CD4-positive, alpha-beta T cell (primary cell): ENCODE measurements around the gene SLC25A33. TPM values are rescaled to one million over a fixed set of nuclear protein-coding genes. Genes with fewer than 3 reads are reported as not detected.

ENCODE experiments used
- ATAC-seq: fragments of 200-7000 bp; cut with Tn5 transposase; one replicate; pipeline ENCODE4 v1.10.0; 2022; ENCODE audit warnings: mild to moderate bottlenecking; ENCODE audit not compliant: poor library complexity
- CTCF ChIA-PET: fragments of 350-600 bp; sonication (Branson Sonifier 250); formaldehyde crosslinking; loops from one replicate; lab custom pipeline; 2021; ENCODE audit warnings: antibody characterized with exemption, inconsistent platforms; lab: Charles Lee
- POLR2A ChIA-PET: fragments of 350-600 bp; sonication (Branson Sonifier 250); formaldehyde crosslinking; loops from one replicate; lab custom pipeline; 2021; ENCODE audit warnings: antibody characterized with exemption, inconsistent platforms; lab: Charles Lee
- DNase-seq, 14 experiments: peaks; one replicate each; pipeline ENCODE4 v3.0.0-alpha.2; 2013 to 2020; ENCODE audit warnings: mixed read lengths in 2 of 14
- H3K27ac ChIP-seq, 2 donors: one replicate each; pipeline versions ENCODE4 v1.5.1 to v1.7.0; 2013; ENCODE audit warnings: low read length in 2 of 2, low read depth in 1 of 2, mild to moderate bottlenecking in 1 of 2
- H3K27me3 ChIP-seq, 2 experiments: 1 replicate in 1 of 2; 2 replicates in 1 of 2; pipeline versions ENCODE4 v1.6.1 to v1.7.0; 2013; ENCODE audit warnings: low read length in 2 of 2, control low read depth in 1 of 2, mild to moderate bottlenecking in 1 of 2, moderate library complexity in 1 of 2; ENCODE audit not compliant: insufficient read depth in 2 of 2, control insufficient read depth in 1 of 2
- H3K36me3 ChIP-seq: one replicate; pipeline ENCODE4 v1.6.1; 2013; ENCODE audit warnings: low read length, control low read depth; ENCODE audit not compliant: insufficient read depth
- H3K4me1 ChIP-seq: one replicate; pipeline ENCODE4 v1.6.1; 2013; ENCODE audit warnings: low read length, control low read depth; ENCODE audit not compliant: insufficient read depth
- H3K4me3 ChIP-seq: one replicate; pipeline ENCODE4 v1.5.1; 2013; ENCODE audit warnings: mild to moderate bottlenecking, low read length, moderate library complexity
- H3K9me3 ChIP-seq, 2 experiments: 1 replicate in 1 of 2; 2 replicates in 1 of 2; pipeline versions ENCODE4 v1.6.1 to v1.7.0; 2013; ENCODE audit warnings: low read length in 2 of 2, mild to moderate bottlenecking in 2 of 2, control low read depth in 1 of 2, moderate library complexity in 1 of 2; ENCODE audit not compliant: control insufficient read depth in 1 of 2, insufficient read depth in 1 of 2
- H3K27ac Mint-ChIP-seq: one replicate; pipeline ENCODE4 v1.8.0; 2020; ENCODE audit warnings: mixed read lengths
- H3K27me3 Mint-ChIP-seq: one replicate; pipeline ENCODE4 v1.8.0; 2021; ENCODE audit warnings: mixed read lengths
- H3K36me3 Mint-ChIP-seq: one replicate; pipeline ENCODE4 v1.8.0; 2021; ENCODE audit warnings: low read depth, mixed read lengths
- H3K4me1 Mint-ChIP-seq: one replicate; pipeline ENCODE4 v1.8.0; 2021; ENCODE audit warnings: low read depth, mixed read lengths
- H3K4me3 Mint-ChIP-seq: one replicate; pipeline ENCODE4 v1.8.0; 2020; ENCODE audit warnings: mild to moderate bottlenecking, mixed read lengths
- H3K9me3 Mint-ChIP-seq: one replicate; pipeline ENCODE4 v1.8.0; 2020; ENCODE audit warnings: mixed read lengths
- CTCF ChIP-seq: fragments of 200-600 bp; IDR thresholded peaks from one replicate; pipeline ENCODE4 v1.8.0; 2022; ENCODE audit warnings: antibody characterized with exemption, mild to moderate bottlenecking
- intact Hi-C, 2 experiments: fragments of 100-400 bp; cut with DNase I in 1 of 2; cut with micrococcal nuclease in 1 of 2; formaldehyde crosslinking; loops; one replicate each; pipeline versions ENCODE4 v1.15.1 to v1.9.0; 2023 to 2025; cut with DNase I, micrococcal nuclease
- total RNA-seq, 174 experiments: library from RNA in 2 of 174; stranded (reverse) in 2 of 174; gene quantifications; one replicate each; pipeline ENCODE4 v1.2.3 and lab custom pipeline; 2021 to 2026

Gene SLC25A33
- total RNA-seq, 2 experiments from 2014 or later = 5.9 to 6.6 TPM

DNA sequence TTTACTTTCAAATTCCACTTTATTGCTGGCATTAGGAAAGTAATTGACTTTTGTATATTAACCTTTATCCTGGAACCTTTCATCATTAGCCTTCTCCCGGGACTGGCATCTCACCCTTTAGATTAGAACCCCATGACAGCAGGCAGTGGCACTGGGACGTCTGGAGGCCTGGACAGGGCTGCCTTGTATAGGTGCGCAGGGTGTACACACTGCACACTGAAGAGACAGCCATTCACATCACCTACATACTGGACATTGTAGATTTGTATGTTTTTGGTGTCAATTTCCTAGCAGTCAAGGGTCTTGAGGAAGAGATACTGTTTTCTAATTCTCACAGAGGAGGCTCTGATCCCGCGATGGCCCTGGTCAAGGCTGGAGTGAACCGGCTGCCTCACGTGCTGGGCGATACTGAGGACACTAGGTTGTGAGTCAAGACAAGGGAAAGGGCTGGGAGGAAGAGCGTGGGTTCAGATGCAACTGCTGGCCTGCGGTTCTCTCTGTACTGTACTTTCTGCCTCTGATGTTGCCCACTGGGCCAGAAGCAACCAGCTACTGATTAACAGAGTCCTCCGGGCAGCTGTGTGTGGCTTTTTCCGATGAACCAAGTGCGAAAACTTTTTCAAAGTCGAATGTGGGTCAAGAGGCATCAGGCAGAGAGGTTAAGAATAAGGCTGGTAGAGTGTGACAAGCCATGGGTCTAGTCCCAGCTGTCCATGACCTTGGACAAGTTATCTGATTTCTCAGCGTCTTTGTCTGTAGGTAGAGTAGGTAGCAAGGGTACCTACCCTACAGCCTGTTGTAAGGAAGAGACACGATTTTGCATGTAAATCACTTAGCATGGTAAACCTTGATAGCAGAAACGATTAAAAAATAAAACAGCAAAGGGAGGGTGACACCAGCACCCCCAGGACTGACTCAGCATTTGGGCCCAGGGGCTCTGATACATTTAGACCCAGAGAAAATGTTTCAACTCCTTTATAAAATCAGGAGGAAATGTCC lies 38.2 kb upstream of the SLC25A33 start:
- Mint-ChIP-seq H3K4me3 (no peak overlapping the region), H3K9me3 (no peaks in the 10 kb centered on the region), H3K27ac (no peak overlapping the region), H3K36me3 (no peaks in the 10 kb centered on the region), H3K27me3 (peaks cover 4% of the 10 kb centered on the region), H3K4me1 (no peaks in the 10 kb centered on the region)
- intact Hi-C loops = no loop called here
- POLR2A ChIA-PET = no interaction called here
- H3K36me3 ChIP-seq = no peaks in the 10 kb centered on the region
- ATAC-seq (no peak), DNase-seq (no peak)
- TF ChIP-seq CTCF = no peak
- no peaks in the 10 kb centered on the region for H3K27me3 ChIP-seq
- H3K4me1 ChIP-seq = no peaks in the 10 kb centered on the region
- no peak overlapping the region for H3K27ac ChIP-seq
- CTCF ChIA-PET = no interaction called here
- H3K9me3 ChIP-seq = no peaks in the 10 kb centered on the region
- no peak overlapping the region for H3K4me3 ChIP-seq

DNA sequence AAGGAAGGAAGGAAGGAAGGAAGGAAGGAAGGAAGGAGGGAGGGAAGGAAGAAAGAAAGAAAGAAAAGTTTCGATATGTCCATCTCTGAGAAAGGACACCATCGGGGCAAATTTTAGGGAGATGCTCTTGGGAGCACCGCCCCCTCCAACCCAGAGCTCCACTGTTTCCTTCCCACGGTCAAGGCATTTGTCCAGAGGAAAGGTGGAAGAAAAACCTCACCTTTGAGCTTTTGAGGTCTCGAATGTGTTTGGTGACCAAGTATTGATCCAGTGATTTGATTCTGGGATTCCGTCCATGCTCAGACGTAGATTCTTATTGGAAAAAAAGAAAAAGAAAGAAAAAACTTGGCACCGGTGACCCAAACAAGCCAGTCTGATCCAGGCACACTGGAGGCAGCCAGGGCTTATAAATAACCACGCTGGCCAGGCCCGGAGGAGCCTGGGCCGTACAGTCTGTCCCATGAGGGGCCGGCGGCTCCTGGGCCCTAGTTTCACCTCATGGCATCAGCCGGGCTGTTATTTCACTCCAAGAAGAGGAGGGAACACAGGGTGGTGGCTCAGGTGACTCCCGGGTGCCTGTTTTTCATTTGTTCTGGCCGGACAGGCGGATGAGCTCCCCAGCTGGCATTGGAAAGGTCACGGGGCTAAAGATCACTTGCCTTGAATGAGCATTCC lies 36.1 kb upstream of the SLC25A33 start:
- H3K27me3 Mint-ChIP-seq = peaks cover 4% of the 10 kb centered on the region
- POLR2A ChIA-PET = no interaction called here
- no peaks in the 10 kb centered on the region for H3K9me3 Mint-ChIP-seq
- no peaks in the 10 kb centered on the region for H3K4me1 ChIP-seq
- ATAC-seq (no peak), DNase-seq (no peak)
- H3K4me3 ChIP-seq = no peak overlapping the region
- CTCF ChIA-PET = no interaction called here
- no peak overlapping the region for H3K27ac Mint-ChIP-seq
- no peaks in the 10 kb centered on the region for H3K9me3 ChIP-seq
- no peak overlapping the region for H3K27ac ChIP-seq
- H3K4me3 Mint-ChIP-seq = no peak overlapping the region
- TF ChIP-seq CTCF = no peak
- no peaks in the 10 kb centered on the region for H3K36me3 ChIP-seq
- H3K4me1 Mint-ChIP-seq = no peaks in the 10 kb centered on the region
- no peaks in the 10 kb centered on the region for H3K36me3 Mint-ChIP-seq
- intact Hi-C loops = no loop called here
- no peaks in the 10 kb centered on the region for H3K27me3 ChIP-seq

DNA sequence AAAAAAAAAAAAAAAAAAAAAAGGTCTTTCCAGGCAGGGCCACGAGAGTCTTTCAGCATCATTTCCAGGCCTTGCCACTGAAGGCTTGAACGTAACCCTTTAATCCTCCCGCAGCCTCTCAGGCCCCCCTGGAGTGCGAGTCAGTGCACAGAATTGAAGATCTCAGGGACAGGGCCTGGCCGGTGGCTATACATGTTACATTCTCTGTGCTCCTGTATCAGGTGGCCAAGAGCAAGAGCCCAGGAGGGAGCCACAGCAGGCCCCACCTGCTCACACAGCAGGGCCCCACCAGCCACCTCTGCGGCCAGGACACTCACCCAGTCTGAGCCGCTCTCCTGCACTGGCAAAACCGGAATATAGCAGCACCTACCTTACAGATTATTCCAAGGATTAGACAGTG lies 34.1 kb upstream of the SLC25A33 start:
- no peak for ATAC-seq
- Mint-ChIP-seq H3K4me3 (no peak overlapping the region), H3K36me3 (no peaks in the 10 kb centered on the region), H3K9me3 (no peaks in the 10 kb centered on the region), H3K4me1 (no peaks in the 10 kb centered on the region), H3K27ac (no peak overlapping the region), H3K27me3 (peaks cover 4% of the 10 kb centered on the region)
- no peaks in the 10 kb centered on the region for H3K4me1 ChIP-seq
- TF ChIP-seq CTCF = no peak
- no peaks in the 10 kb centered on the region for H3K27me3 ChIP-seq
- ChIA-PET CTCF (no interaction called here), POLR2A (no interaction called here)
- intact Hi-C loops = no loop called here
- no peak overlapping the region for H3K27ac ChIP-seq
- H3K9me3 ChIP-seq = no peaks in the 10 kb centered on the region
- H3K36me3 ChIP-seq = no peaks in the 10 kb centered on the region
- DNase-seq = no peak
- H3K4me3 ChIP-seq = no peak overlapping the region
